ENCODE measurements around the gene MAF.
A peak's percentile ranks its signal among the peaks of the same experiment; 100 is the strongest.

The MAF gene

DNA sequence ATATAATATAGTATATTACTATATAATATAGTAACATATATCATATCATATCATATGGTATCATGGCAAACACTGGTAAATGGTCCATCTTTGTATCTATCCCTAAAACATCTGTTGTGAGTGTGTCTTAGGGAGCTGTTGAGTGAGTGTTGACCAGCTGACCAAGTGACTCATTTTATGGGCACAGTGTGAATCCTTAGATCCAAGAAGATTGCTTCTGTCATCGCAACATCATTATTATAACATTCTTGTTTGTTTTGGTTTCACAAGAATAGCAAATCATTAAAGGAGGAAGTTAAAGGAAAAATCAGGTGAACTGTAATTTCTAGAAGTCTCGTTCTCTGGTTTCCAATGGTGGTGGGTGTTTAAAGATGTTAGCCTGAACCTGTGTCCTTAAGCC, 11.7 kb upstream of the MAF start:
- DNase-seq (ENCODE audit: low spot score), result no peak

DNA sequence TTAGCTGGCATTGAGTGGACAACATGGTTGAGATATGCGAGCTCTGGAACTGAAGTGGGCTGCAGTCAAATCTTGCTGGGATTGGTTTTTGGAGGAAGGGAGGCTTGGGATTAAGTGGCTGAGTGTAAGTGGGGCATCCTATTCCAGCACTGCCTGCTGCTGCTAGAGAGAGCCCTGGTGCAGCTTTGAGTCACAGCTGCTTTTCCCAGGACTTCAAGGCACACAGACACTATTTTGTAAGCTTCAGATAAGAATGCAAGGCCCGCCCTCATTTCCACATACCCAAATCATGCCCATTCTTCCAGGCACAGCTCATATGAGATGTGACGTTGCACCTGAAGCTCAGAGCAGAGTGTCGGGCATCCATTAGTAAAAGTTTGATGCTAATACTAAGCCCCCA, 10.2 kb upstream of the MAF start:
- DNase-seq (ENCODE audit: low spot score), result no peak

DNA sequence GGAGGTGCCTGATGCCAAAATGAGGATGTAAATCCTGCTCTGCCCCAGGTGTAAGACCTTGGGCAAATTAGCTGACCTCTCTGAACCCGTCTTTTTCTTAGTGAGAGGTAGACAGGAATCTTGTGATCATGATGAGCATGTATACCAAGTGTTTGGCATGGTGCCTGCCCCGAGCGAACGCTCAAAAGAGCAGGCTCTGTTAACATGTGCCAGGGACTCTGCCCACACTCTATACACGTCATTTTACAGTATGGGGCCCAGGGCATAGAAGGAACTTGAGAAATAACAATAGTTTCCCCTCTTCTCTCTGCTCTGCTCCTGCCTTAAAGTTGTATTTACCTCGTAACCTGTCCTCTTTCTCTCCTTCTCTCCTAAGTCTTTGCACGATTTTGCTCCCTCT, 9.3 kb upstream of the MAF start:
- no peak for DNase-seq (ENCODE audit: low spot score)

DNA sequence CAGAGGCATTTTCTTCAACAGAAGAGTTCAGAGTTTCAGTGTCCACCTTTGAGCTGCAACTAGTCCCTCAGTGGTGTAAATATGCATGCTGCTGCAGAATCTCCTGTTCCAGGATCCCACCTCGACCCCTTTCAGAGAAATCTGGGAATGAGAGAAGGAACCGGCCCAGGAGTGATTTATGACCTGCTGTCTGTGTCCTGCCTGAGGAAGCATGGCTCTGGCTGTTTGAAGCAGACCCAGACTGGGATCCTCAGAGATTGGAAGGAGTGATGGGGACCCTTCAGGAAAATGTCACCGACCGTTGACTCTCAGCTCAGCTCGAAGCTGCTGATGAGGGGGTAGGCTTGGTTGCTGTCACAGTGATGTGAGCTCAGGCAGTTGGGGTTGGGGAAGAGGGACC, 8.4 kb upstream of the MAF start:
- DNase-seq (ENCODE audit: low spot score), result no peak

DNA sequence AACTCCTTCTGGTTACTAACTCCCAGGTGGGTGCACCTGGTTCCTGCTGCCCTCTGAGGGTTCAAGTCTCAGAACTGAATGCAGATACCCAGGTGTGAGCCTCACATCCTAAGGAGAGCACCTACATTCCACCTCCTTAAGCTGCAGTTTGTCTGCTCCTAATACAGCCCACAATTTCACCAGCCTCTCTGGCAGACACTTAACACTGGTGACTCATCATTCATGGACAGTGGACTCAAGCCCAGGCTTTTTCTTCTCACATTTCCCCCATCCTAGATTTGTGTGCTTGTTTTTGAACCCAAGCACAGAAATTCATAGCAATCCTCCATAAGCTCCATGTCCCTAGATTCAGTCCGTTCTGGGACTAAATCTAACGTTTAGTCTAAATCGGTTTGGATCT, 7.0 kb upstream of the MAF start:
- peak; percentile 12 for DNase-seq (ENCODE audit: low spot score)

DNA sequence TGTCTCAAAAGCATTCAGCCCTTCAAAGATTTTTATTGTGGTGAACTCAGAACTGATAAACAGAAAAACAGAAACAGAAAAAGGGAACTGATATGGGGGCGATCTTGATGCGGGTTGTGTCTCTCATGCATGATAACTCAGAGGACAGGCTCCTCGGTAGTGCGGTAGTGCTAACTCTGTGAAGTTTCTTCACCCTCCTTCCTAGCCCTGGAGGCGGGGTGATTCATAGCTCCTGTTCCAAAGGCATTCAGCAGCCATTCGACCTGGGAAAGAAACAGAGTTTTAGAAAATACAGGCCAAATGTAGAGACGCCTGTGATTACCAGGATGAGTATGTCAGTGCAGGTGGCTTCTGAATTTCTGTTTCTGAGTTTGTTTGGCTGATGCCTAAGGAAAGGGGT, 5.5 kb upstream of the MAF start:
- no peak for DNase-seq (ENCODE audit: low spot score)

DNA sequence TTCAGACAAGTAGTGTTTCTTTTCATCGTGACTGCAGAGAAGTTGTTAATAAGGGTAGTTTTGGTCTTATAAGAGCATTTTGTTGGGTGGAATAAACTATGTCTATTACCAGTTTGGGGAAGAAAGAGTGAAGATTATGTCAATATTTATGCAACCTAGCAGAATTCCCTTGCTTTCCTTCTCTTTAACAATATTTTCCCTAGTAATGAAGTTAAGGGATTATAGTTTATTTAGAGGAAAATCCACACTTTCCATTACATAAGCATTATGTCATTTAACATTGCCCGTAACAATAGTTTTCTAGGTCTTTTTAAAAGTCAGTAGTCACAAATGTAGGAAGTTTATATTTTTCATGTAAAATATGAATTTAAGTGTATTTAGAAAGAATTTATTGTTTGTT, 2.5 kb upstream of the MAF start:
- DNase-seq (ENCODE audit: low spot score), result no peak

DNA sequence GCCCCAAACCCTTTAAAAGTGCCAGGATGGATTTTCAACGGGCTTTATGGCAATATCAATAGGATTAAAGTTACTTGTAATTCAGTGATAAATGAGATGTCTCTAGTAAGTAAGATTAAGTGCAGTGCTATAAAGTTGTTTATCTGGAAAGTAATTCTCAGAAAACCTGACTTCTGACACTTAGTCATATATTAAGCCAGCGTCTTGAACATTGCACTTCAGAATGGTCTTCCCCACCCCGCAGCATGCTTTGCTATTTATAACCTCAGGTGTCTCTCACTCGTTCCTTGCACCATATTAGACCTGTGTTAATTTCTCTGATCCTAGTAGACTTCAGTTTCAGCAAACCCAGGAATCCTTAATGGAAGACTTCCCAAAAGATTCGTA, 2.1 kb upstream of the MAF start:
- no peak for DNase-seq (ENCODE audit: low spot score)

DNA sequence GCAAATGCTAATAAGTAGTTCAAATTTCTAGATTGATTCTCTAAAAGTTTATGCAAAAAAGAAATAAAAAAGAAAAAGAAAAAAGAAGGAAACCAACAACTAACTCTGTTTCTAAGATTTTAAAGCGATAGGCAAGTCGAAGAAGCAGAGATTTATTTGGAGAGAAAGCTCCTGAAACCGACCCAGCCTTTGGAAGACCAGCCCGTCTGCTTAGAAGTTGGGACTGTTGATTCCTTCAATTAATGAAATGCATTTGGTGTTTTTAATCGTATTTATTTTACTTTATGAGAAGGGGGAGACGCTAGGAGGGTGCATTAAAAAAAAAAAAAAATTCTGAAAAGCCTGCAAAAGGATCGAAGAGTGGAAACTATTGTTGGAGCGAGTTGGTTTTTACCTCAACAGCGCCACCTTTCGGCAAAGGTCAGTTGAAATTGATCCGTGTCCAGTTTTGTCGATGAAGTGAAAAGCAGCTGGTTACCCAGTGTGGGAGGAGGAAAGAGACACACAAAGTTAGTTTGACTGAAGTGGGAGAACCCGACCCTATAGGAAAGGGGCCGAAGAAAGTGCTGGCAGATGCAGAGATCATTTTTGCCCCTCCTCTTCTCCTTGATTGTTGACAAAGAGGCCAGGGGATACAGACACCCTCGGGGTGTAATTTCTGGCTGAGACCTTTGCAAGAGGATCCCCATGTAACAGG, 1.5 kb upstream of the MAF start:
- DNase-seq (ENCODE audit: low spot score), result peak; percentile 52

DNA sequence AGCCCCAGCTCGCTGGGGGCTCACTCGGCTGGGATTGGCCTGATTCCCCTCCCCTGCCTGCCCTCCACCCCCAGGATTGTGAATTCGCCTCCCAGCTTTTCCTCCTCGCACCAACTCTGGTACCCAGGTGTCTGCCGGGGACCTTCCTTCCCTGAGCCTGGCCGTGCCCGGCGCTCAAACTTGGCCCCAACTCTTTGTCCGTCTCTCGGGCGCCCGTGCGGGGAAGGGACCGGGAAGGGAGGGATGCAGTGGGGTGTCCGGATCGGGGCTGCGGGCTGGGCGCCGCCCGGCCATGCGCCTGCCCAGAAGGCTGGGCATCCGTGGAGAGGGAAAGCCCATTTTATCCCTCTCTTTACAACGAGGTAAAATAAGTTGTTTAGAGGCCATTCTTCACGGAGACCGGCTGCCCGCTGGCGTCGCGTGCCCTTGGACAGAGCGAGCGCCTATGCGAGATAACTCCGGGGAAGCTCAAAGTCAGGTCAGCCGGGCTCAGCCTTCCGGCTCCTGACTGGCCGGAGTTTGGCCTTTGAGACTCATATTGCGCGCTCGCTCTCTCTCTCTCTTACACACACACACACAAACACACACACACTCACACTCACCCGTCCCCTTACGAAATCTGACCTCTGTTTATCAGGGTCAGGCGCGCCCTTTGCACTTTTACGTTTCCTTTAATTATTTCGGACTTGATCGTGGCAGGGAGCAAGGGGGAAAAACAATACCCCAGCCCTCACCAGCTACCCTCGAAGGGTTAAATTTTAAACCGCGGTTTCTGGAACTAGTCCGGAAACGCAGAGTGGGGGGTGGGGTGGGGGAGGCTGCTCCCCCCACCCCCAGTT, 774 bp upstream of the MAF start:
- DNase-seq (ENCODE audit: low spot score), result no peak

DNA sequence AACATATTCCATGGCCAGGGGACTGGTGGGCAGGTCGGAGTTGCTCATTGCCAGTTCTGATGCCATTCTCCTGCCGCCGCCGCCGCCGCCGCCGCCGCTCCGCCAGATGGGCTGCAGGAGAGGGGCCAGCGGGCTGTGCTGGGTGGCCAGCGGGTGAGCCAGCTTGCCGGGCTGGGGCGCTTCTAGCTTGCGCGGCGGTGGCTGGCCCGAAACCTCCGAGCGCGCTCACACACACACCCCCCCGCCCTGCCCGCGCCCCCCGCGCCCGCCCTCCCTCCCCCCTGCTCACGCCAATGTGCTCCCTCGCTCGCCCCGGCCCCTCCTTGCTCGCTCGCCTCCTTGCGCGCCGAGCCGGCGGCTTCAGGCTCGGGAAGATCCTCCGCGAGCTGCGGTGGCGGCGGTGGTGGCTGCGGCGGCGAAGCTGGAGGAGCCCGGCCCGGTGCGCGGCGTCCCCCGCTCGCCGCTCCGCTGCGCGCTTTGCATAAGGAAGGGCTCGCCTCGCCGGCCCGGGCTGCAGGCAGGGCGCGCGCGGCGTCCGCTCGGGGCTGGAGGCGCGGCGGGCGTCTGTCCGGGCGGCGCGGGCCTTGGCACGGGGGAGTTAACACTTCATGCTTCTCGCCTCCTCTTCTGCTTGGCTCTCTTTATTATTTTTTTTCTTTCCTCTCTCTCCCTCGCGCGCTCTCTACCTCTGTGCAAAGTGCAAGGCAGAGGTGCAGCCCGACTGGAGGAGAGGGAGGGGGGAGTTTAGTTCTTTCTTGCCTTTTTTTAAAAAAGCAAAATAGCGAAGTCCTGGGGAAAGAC, 500 bp downstream of the MAF start:
- DNase-seq (ENCODE audit: low spot score), result no peak

DNA sequence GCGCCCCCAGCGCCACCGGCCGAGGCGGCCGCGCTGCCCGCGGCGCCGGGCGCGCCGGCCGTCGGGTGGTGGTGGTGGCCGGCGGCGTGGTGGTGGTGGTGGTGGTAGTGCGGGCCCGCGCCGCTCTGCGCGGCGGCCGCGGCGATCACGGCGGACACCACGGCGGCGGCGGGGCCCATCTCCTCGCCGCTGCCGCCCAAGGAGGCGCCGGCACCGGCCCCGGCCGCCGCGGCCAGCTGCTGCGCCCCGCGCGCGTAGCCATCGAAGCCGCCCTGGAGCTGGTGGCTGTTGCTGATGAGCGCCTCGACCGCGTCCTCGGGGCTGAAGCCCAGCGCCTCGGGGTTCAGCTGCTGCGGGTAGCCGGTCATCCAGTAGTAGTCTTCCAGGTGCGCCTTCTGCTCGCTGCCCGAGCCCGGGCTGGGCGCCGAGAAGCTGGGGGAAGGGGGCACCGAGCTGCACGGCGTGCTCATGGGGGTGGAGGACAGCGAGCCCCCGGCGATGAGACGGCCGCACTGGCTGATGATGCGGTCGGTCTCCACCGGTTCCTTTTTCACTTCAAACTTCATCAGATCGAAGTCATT, 1.2 kb downstream of the MAF start:
- no peak for DNase-seq (ENCODE audit: low spot score)

DNA sequence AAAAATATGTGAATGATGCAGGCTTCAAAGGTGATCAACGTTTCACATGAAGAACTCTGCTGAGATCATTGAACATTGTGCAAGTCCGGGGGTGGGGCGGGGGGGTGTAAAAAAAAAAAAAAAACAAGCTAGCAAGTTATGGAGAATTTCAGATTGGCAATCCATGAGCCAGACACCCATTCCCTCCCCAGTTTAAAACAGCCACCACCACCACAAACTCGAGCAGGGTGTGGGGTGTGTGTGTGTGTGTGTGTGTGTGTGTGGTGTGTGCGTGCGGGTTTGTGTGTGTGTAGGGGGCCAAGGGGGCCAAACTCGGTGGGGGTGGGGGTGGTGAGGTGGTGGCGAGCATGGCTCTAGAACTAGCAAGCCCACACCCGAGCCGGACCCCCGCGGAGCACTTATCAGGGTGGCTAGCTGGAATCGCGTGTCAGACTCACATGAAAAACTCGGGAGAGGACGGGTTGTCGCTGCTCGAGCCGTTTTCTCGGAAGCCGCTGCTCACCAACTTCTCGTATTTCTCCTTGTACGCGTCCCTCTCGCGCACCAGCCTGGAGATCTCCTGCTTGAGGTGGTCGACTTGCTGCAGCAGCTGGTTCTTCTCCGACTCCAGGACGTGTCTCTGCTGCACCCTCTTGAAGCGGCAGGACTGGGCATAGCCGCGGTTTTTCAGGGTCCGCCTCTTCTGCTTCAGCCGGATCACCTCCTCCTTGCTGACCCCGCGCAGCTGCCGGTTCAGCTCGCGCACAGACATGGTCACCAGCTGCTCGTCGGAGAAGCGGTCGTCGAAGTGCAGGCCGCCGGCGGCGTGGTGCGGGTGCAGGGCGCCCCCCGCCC, 2.0 kb downstream of the MAF start:
- DNase-seq (ENCODE audit: low spot score), result no peak

DNA sequence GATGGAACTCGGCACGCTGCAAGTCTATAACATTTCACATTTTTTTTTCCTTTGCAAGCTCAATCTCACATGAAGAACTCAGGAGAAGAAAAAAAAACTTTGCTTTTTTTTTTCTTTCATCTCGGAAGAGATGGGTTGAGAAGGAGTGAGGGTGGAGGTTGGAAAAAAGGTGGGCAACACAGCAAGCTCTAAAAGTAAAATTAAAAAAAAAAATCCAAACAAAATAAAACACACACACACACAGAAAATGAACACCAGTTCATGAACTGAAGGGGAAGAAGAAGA, 2.5 kb downstream of the MAF start:
- DNase-seq (ENCODE audit: low spot score), result no peak

DNA sequence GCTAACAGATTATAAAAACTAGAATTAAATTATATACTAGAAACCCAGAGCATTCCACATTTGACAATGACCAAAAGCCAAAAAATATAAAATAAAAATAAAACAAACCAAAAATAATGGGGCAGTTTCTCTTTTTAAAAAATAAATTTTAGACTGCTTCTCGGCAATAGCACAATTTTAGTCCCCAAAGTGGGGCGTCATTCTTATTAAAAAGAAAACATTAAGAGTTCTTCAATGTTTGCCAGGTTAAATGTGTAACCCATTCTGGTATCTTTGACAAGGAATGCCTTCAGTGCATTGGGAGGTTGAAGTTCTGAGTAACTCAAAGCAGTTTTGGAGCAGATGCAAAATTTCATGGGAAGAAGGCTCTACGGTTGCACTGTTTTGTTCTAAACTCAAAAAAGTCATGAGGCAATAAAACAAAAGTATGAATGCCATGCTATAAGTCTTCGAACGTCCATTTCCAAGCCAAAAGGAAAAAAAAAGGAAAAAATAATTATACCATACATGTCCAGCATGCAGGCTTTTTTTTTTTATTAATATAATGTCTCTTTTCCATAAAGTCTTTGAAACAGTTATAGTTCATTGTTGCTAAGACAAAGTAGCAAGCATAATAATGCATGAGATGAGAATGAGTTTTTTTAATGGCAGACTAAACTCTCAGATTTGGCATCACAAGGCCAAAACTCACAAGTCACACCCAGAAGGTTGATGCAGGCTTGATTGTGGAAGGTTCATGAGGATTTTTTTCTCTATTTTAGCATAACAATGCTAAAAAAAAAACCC, 3.1 kb downstream of the MAF start:
- DNase-seq (ENCODE audit: low spot score), result no peak

DNA sequence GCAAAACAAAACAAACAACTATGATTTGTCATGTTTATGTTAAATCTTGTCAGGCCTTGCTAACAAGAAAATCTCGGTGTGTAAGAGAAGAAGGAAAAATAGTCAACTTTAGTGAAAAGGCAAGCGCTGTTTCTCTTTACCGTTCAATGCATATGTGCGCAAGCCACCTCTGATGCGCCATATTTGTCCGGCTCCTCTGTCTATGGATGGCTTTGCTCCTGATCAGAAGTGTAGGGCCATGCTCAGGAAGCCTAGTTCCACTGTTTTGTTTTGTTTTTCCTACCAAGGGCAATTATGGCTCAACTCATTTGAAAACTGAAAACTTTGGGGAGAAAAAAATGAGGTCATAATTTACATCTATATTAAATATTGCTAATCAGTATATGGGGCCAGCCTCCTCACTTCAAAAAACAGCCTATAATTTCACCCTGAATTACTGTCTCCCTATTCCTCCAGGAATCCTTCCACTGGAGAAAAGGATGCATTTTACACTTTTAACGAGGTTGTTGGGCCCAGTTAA, 4.5 kb downstream of the MAF start:
- DNase-seq (ENCODE audit: low spot score), result no peak

DNA sequence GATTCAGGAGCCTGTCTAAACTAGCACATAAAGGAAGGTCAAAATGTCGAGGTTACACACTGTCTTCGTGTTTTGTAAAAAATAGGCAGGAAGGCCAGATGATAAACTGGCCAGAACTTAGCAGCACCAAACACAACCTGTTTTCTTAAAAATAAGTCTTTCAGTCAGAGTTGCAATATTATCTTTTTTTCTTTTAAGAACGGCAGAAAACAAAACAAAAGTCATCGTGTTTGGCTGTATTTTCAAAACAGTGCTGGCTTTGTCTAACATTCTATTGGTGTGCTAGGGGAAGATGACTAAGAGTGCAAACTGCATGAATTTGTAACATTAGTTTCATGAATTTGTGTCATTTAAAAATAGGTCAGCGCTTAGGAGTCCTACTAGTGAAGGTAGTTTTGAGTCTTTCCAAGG, 5.3 kb downstream of the MAF start:
- no peak for DNase-seq (ENCODE audit: low spot score)

DNA sequence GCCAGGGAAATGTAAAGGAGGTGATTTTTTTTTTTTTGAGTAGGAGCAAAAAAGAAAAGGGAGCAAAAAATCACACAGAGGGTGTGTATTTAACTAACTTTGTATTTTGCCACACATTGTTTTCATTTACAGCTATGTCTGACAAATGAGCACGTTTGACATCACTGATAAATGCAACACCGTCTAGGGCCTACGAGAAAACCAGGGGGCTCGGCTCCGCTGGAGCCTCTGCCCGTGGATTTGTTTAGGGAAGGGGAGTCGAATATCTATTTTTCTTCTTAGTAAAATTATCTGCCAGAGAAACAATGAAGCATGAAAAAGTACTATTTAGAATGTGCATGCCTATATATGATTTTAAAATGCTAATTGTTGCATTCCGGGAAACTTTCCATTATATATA, 6.8 kb downstream of the MAF start:
- DNase-seq (ENCODE audit: low spot score), result no peak

DNA sequence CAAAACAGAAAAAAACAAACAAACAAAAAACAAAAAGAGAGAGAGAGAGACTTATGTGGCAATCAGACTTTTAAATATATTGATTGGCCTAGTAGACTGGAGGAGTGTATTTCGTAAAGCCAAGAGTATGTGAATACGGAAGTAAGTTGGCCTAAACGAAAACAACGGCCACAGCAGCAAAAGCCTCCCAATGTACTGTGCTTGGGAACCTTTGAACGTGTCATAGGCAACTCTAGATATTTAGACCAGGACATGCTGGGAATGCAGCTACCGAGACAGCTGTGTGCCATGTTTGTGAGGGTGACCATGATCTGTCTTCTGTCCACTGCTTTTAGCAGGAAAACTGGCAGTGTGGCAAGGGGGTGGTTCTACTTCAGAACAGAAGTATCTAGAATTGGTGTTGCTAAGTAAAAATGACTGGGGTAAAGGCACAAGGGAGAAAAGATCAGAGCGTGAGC, 7.4 kb downstream of the MAF start:
- no peak for DNase-seq (ENCODE audit: low spot score)

DNA sequence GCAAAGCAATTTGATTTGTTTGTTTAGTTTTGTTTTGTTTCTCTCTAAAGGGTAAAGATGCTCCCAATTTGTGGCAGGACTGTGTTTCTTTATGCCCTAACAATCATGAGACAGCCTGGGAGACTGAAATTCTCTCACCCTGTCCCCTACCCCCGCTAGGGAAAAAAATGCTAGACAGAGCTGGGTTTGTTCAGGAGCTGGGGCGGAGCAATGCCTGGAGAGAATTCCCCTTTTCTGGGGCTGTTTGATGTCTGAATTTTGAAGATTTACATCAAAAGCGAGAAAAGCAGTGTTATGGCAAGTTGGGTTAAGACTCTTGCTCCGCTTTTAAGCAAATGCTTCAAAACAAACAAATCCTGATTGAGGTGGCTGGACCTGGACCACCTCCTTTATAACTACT, 8.4 kb downstream of the MAF start:
- DNase-seq (ENCODE audit: low spot score), result no peak

DNA sequence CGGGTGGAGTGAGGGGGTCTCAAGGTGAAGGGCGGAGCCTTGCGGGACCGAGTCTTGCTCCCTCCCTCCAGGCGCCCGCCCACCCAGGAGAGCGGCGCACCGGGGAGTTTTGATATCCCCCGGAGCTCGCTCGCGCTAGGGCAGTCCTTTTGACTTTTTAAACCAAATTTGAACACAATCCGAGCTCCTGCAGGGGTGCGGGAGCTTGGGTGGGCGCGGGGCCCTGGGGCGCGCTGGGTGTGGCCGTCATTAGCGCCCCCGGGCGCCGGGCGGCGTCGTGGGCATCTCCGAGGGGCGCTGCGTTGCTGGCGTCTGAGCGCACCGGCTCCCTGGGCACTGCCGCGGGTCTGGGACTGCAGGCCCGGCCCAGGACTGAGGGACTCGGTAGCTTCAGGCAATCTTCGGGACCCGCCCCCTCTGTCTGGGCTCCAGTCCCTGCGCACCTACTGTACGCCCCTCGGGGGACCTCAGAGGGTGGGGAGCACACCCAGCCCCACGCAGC, 10.9 kb downstream of the MAF start:
- DNase-seq (ENCODE audit: low spot score), result no peak
